Astrocyte of the cerebellum (primary cell): Measurements from ENCODE around the gene HDAC4.

Experiments used
- DNase-seq: peaks from one replicate; pipeline ENCODE4 v3.0.0-alpha.2; 2011; ENCODE audit warnings: low read depth
- H3K4me3 ChIP-seq: 2 replicates; pipeline ENCODE4 v1.5.1; 2011; ENCODE audit warnings: mild to moderate bottlenecking, low read depth, low read length, moderate library complexity
- in situ Hi-C: cut with HindIII; loops from 2 replicates; pipeline ENCODE4 v1.10.0; 2017; ENCODE audit warnings: low sequenced_read_pairs
- TF ChIP-seq, protein P1 (sequence below): IDR thresholded peaks from 2 replicates; pipeline ENCODE4 v1.5.1; 2012; ENCODE audit warnings: low read length, low read depth, moderate library complexity, mild to moderate bottlenecking; ENCODE audit errors: missing control alignments

Gene HDAC4

DNA sequence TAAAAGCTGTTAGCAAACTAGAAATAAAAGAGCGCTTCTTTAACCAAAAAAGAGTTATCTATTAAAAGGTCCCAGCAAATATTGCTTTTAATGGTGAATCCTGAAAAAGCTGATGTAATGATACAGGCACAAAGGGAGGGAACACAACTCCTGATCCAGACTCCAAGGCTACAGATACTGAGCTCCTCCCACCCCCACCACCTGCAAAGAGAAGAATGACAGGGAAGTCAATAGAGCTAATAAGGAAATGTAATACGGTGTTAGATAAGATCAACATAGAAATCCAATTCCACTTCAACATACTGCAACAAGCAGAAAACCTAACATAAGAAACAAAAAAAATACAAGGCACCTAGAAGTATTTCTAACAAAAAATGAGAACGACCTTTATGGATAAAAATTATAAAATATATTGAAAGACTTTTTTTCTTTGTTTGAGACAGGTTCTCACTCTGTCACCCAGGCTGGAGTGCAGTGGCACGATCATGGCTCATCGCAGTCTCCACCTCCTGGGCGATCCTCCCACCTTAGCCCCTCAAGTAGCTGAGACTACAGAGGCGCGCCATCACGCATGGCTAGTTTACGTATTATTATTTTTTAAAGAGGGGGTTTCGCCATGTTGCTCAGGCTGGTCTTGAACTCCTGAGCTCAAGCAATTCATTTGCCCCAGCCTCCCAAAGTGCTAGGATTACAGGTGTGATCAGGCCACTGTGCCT, 192.2 kb downstream of the HDAC4 start:
- no peak overlapping the region for H3K4me3 ChIP-seq
- in situ Hi-C loops: no loop called here
- TF ChIP-seq, protein P1, sequence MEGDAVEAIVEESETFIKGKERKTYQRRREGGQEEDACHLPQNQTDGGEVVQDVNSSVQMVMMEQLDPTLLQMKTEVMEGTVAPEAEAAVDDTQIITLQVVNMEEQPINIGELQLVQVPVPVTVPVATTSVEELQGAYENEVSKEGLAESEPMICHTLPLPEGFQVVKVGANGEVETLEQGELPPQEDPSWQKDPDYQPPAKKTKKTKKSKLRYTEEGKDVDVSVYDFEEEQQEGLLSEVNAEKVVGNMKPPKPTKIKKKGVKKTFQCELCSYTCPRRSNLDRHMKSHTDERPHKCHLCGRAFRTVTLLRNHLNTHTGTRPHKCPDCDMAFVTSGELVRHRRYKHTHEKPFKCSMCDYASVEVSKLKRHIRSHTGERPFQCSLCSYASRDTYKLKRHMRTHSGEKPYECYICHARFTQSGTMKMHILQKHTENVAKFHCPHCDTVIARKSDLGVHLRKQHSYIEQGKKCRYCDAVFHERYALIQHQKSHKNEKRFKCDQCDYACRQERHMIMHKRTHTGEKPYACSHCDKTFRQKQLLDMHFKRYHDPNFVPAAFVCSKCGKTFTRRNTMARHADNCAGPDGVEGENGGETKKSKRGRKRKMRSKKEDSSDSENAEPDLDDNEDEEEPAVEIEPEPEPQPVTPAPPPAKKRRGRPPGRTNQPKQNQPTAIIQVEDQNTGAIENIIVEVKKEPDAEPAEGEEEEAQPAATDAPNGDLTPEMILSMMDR: no peak
- no peak for DNase-seq

DNA sequence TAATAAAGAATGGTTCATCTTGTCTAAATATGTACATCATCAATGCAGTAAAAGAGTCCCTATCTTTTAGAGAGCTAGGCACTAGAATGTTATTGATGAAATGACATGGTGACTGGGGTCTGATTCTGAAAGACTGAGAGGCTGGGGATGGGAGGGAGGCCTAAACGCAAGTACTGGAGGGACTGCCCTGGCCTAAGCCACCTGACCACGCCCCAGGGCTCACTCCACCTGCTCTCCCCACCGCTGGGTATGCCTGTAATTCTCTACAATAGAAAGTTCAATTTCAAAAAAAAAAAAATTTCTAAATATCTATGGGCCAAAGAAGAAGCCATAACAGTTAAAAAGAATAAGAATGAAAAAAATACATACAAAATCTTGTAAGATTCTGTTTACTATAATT, 194.0 kb downstream of the HDAC4 start:
- TF ChIP-seq, protein P1: no peak
- no peak for DNase-seq
- no peak overlapping the region for H3K4me3 ChIP-seq
- in situ Hi-C loops: no loop called here

DNA sequence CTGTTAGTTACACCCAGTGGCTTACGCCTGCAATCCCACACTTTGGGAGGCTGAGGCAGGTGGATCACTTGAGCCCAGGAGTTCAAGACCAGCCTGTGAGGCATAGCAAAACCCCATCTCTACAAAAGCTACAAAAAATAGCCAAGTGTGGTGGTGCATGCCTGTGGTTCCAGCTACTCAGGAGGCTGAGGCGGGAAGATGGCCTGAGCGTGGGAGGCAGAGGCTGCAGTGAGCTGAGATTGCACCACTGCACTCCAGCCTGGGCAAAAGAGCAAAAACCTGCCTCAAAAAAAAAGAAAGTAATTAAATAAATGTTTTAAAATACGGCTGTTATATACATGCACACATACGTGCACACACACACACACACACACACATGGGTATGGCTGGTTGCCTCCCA, 194.8 kb downstream of the HDAC4 start:
- no peak for DNase-seq
- in situ Hi-C loops: no loop called here
- TF ChIP-seq, protein P1: no peak
- H3K4me3 ChIP-seq: no peak overlapping the region

DNA sequence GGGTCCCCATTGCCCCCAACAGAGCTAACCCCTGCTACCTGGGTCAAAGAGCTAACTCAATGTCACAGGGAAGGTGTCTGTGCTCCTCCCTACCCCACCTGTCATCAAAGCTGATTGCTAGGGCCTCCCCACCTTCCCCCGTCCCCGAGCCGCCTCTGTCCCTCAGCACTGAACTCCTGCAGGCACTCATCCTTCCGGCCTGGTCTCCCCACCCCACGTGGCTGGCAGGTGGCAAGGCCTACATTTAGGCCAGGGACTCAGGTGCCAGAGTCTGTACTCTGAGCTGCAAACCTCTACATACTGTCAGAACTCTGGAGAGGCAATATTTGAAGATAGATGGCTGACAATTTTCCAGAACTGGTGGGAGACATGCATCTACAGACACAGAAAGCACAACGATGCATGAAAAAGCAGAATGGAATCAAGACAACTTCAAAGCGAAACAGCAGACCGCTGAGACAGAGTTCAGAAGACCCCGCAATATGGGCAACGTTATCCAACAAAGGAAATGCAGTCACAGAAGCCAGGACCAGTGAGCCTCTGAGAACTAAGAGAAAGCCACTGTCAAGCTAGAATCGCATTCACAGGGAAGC, 195.8 kb downstream of the HDAC4 start:
- DNase-seq: no peak
- in situ Hi-C loops: no loop called here
- TF ChIP-seq, protein P1: no peak
- no peak overlapping the region for H3K4me3 ChIP-seq

DNA sequence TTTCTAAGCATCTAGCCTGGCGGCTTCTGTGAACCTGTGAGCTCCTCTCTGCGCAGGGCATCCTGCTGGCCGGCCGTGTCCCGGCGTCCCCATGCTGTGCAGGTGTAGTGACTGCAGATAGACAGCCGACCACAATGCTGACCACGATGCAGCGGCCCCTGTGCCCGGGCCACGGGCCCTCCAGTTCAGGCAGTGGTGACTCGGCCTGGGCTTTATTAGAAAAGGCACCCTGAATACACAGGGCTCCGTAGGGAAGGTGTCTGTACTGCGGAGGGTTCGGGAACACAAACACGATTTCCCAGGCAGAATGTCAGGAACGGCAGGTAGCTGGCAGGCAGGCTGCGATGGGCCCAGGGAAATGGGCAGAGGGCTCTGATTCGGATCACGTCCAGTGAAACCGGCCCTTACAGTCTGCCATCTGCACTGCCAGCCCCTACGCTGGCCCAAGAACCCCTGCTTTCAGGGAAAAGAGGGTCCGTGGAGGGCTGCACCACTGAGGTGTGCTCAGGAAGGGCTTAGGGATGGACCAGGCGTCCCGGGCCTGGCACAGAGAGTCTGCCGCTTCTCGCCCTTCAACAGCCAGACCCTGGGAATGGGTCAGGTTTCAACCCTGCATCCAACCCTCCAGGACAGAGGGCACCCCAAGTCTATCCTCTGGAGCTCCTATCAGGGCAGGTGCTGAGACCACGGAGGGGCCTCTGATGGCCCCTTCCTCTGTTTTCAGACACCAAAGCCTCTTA, 196.5 kb downstream of the HDAC4 start:
- H3K4me3 ChIP-seq: no peak overlapping the region
- in situ Hi-C loops: no loop called here
- DNase-seq: no peak
- TF ChIP-seq, protein P1: no peak

DNA sequence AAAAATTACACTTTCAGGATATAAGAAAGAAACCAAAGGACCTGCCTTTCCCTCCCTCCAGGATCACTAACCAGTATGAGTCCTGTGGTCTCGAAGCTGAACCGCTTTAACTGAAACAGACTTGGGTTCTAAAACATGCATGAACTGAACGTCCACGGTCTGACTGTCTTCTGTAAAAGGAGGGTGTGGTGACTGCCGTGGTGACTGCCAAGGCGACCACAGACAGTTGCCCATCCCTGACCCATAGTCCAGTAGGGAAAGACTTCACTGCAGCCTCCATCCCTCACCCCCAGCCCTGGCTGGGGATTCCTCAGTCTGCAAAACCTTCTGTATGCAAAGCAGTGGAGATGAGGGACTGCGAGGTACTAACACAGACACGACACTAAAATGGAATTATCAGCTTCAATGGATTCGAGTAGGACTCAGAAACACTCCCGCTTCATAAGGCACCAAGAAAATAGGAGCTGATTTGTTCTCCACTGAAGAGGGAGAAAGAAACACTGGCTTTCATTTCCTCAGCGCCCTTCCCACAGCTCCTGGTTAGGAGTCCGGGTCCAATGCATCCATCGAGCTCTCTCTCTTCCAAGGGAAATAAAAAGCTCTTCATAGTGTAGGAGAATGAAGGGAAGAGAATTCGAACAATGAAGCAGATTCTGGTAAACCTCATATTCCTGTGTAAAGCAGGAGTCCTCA, 197.2 kb downstream of the HDAC4 start:
- DNase-seq: no peak
- TF ChIP-seq, protein P1: no peak
- no peak overlapping the region for H3K4me3 ChIP-seq
- in situ Hi-C loops: no loop called here
